HepG2 (cell line): Measurements from ENCODE around the gene EIF3J. TPM values are rescaled to one million over a fixed set of nuclear protein-coding genes. Genes with fewer than 3 reads are reported as not detected.

Experiments used
- ATAC-seq: fragments of 200-7000 bp; cut with Tn5 transposase; 3 replicates; pipeline ENCODE4 v1.9.1; 2020; ENCODE audit warnings: mild to moderate bottlenecking, moderate library complexity
- BruUV-seq: library from RNA; stranded (reverse); fragments of 400-500 nt; replicated peaks from 2 replicates; lab custom pipeline; 2021; lab: Mats Ljungman, UMichigan
- CTCF ChIA-PET: fragments of 300-600 bp; formaldehyde crosslinking; extraction: SDS; loops from one replicate; lab custom pipeline; 2021; ENCODE audit warnings: low total read pairs, inconsistent platforms, low intra/inter-chr PET ratio; lab: Yijun Ruan, JAX
- POLR2A ChIA-PET: fragments of 350-600 bp; sonication (Branson Sonifier 250); formaldehyde crosslinking; loops from one replicate; lab custom pipeline; 2020; ENCODE audit warnings: antibody characterized with exemption, inconsistent platforms; lab: Yijun Ruan, JAX
- DNase-seq: peaks from one replicate; pipeline ENCODE4 v3.0.0-alpha.2; 2015; ENCODE audit warnings: low spot score
- FAIRE-seq: peaks from 3 replicates; lab custom pipeline; 2011; peaks lifted over from hg19 to GRCh38; lab: Jason Lieb, UNC
- H2AFZ ChIP-seq: one replicate; pipeline ENCODE4 v1.6.1; 2011; ENCODE audit warnings: low read length, inconsistent platforms
- H3K27ac ChIP-seq: fragments of 300-600 bp; 3 replicates; pipeline ENCODE4 v1.8.0; 2011; ENCODE audit warnings: mixed run types, mild to moderate bottlenecking, mixed read lengths, low read length, inconsistent platforms; ENCODE audit not compliant: insufficient read depth; ENCODE audit errors: extremely low read length
- H3K27me3 ChIP-seq, 2 experiments: fragments of 200-600 bp in 1 of 2; 2 replicates in 1 of 2; 3 replicates in 1 of 2; pipeline versions ENCODE4 v1.6.0 to v1.8.0; 2011; ENCODE audit warnings: low read length in 2 of 2, mild to moderate bottlenecking in 2 of 2, moderate library complexity in 2 of 2, inconsistent platforms in 1 of 2; ENCODE audit not compliant: insufficient read depth in 2 of 2, control insufficient read depth in 1 of 2
- H3K36me3 ChIP-seq, 2 experiments: fragments of 200-600 bp in 1 of 2; replicated peaks in 1 of 2; 2 replicates in 1 of 2; 3 replicates in 1 of 2; pipeline versions ENCODE4 v1.5.1 to v1.8.0; 2011; ENCODE audit warnings: low read length in 2 of 2, inconsistent platforms in 1 of 2; ENCODE audit not compliant: insufficient read depth in 2 of 2, control insufficient read depth in 1 of 2
- H3K4me1 ChIP-seq: 2 replicates; pipeline ENCODE4 v1.5.1; 2012; ENCODE audit warnings: low read length, inconsistent platforms; ENCODE audit not compliant: insufficient read depth
- H3K4me2 ChIP-seq: 2 replicates; pipeline ENCODE4 v1.6.0; 2011; ENCODE audit warnings: low read depth, low read length, inconsistent platforms
- H3K4me3 ChIP-seq, 3 experiments: fragments of 200-600 bp in 1 of 3; sonication (generic), shearing (Covaris generic) in 1 of 3; replicated peaks in 1 of 3; 2 replicates each; pipeline ENCODE4 v1.5.1; 2011 to 2016; ENCODE audit warnings: low read length in 3 of 3, inconsistent platforms in 2 of 3, low read depth in 2 of 3, mild to moderate bottlenecking in 2 of 3, control low read depth in 1 of 3, mixed read lengths in 1 of 3; ENCODE audit not compliant: insufficient read depth in 1 of 3
- H3K79me2 ChIP-seq: one replicate; pipeline ENCODE4 v1.6.1; 2011; ENCODE audit warnings: low read length, inconsistent platforms; ENCODE audit not compliant: insufficient read depth
- H3K9ac ChIP-seq: 2 replicates; pipeline ENCODE4 v1.6.0; 2011; ENCODE audit warnings: mild to moderate bottlenecking, low read depth, low read length, inconsistent platforms; ENCODE audit not compliant: insufficient read depth
- H3K9me3 ChIP-seq: 2 replicates; pipeline ENCODE4 v1.5.1; 2012; ENCODE audit warnings: mild to moderate bottlenecking, low read length
- H4K20me1 ChIP-seq: 2 replicates; pipeline ENCODE4 v1.6.0; 2011; ENCODE audit warnings: inconsistent platforms, mild to moderate bottlenecking, low read length, moderate library complexity; ENCODE audit not compliant: insufficient read depth
- EZH2 ChIP-seq: conservative IDR thresholded peaks from 2 replicates; pipeline ENCODE4 v1.6.1; 2012; ENCODE audit warnings: mild to moderate bottlenecking, low read depth, low read length, moderate library complexity
- HOXA3 ChIP-seq: sonication (generic); formaldehyde crosslinking; IDR thresholded peaks from 2 replicates; pipeline ENCODE4 v1.5.0; 2020; ENCODE audit warnings: missing genetic modification reagents
- KAT7 ChIP-seq: IDR thresholded peaks from 2 replicates; pipeline ENCODE4 v1.6.1; 2018; ENCODE audit warnings: borderline replicate concordance, missing compliant biosample characterization
- MTF2 ChIP-seq: sonication (generic); formaldehyde crosslinking; IDR thresholded peaks from 2 replicates; pipeline ENCODE4 v1.5.0; 2020; ENCODE audit warnings: missing genetic modification reagents, borderline replicate concordance
- NFKBIZ ChIP-seq: IDR thresholded peaks from 2 replicates; pipeline ENCODE4 v1.6.1; 2018; ENCODE audit warnings: missing genetic modification reagents, missing compliant biosample characterization
- NFRKB ChIP-seq: fragments of 450-650 bp; IDR thresholded peaks from 2 replicates; pipeline ENCODE4 v1.6.1; 2017
- PHF21A ChIP-seq: sonication (generic); formaldehyde crosslinking; IDR thresholded peaks from 2 replicates; pipeline ENCODE4 v1.5.0; 2020; ENCODE audit warnings: mild to moderate bottlenecking, missing genetic modification reagents
- RBM39 ChIP-seq: fragments of 200-400 bp; formaldehyde crosslinking; IDR thresholded peaks from one replicate; pipeline ENCODE4 v1.6.1; 2018; ENCODE audit warnings: antibody characterized with exemption, mild to moderate bottlenecking, low read depth, low read length; ENCODE audit not compliant: poor library complexity, severe bottlenecking
- ZBTB3 ChIP-seq: sonication (generic); formaldehyde crosslinking; IDR thresholded peaks from 2 replicates; pipeline ENCODE4 v1.4.0; 2020; ENCODE audit warnings: low read depth, mild to moderate bottlenecking, moderate library complexity, missing genetic modification reagents, borderline replicate concordance
- ZBTB38 ChIP-seq: sonication (generic); formaldehyde crosslinking; IDR thresholded peaks from 2 replicates; pipeline ENCODE4 v1.5.1; 2020; ENCODE audit warnings: mild to moderate bottlenecking, missing genetic modification reagents
- ZC3H13 ChIP-seq: sonication (generic); formaldehyde crosslinking; IDR thresholded peaks from 2 replicates; pipeline ENCODE4 v1.8.1; 2023; ENCODE audit warnings: mild to moderate bottlenecking, missing genetic modification reagents, moderate library complexity
- ZFP36L1 ChIP-seq: sonication (generic); formaldehyde crosslinking; IDR thresholded peaks from 2 replicates; pipeline ENCODE4 v1.8.0; 2022; ENCODE audit warnings: mild to moderate bottlenecking, missing genetic modification reagents, moderate library complexity
- ZFP90 ChIP-seq: sonication (generic); formaldehyde crosslinking; IDR thresholded peaks from 2 replicates; pipeline ENCODE4 v1.8.0; 2022; ENCODE audit warnings: missing genetic modification reagents, mild to moderate bottlenecking, inconsistent platforms, borderline replicate concordance
- ZMAT3 ChIP-seq: sonication (generic); formaldehyde crosslinking; conservative IDR thresholded peaks from 2 replicates; pipeline ENCODE4 v1.7.0; 2021; ENCODE audit warnings: missing genetic modification reagents
- ZNF44 ChIP-seq: sonication (generic); formaldehyde crosslinking; IDR thresholded peaks from 2 replicates; pipeline ENCODE4 v1.5.1; 2020; ENCODE audit warnings: mild to moderate bottlenecking, missing genetic modification reagents
- ZNF501 ChIP-seq: sonication (generic); formaldehyde crosslinking; IDR thresholded peaks from 2 replicates; pipeline ENCODE4 v1.5.1; 2020; ENCODE audit warnings: mild to moderate bottlenecking, moderate library complexity, missing genetic modification reagents
- ZNF761 ChIP-seq: sonication (generic); formaldehyde crosslinking; conservative IDR thresholded peaks from 2 replicates; pipeline ENCODE4 v1.4.0; 2020; ENCODE audit warnings: mild to moderate bottlenecking, missing genetic modification reagents
- ZNF777 ChIP-seq: sonication (generic); formaldehyde crosslinking; IDR thresholded peaks from 2 replicates; pipeline ENCODE4 v1.4.0; 2020; ENCODE audit warnings: missing genetic modification reagents
- ZNF841 ChIP-seq: sonication (generic); formaldehyde crosslinking; IDR thresholded peaks from 2 replicates; pipeline ENCODE4 v1.8.1; 2023; ENCODE audit warnings: missing genetic modification reagents, borderline replicate concordance
- WGBS: methylation state at CpG from one replicate; pipeline ENCODE4 v1.1.6; 2017; ENCODE audit warnings: low lambda C conversion rate; 5-methylcytosine and 5-hydroxymethylcytosine counted together
- in situ Hi-C: cut with HindIII; loops from 2 replicates; pipeline ENCODE4 v1.10.0; 2017; ENCODE audit warnings: low pct_unique_long_range_greater_than_20kb; ENCODE audit not compliant: extremely low pct_ligation_motif_present
- intact Hi-C: fragments of 100-400 bp; cut with micrococcal nuclease; formaldehyde crosslinking; loops from one replicate; pipeline ENCODE4 v1.10.0; 2022; ENCODE audit not compliant: unreplicated experiment
- polyA plus RNA-seq, 8 experiments: library from polyadenylated mRNA; depleted of rRNA in 3 of 8; stranded (reverse) in 7 of 8; unstranded in 1 of 8; fragments of >200 nt; fragmentation: Illumina TruSeq in 4 of 8; extraction: Trizol in 4 of 8; gene quantifications; 2 replicates each; pipeline versions ENCODE4 v1.2.1 to v1.2.3, GENCODE V29; 2011 to 2016; ENCODE audit warnings: low read depth in 4 of 8, missing spikeins in 1 of 8, mixed read lengths in 1 of 8; ENCODE audit not compliant: insufficient read depth in 1 of 8
- total RNA-seq, 5 experiments: library from RNA; depleted of rRNA; stranded (reverse); fragments of >200 nt; fragmentation: Illumina TruSeq; extraction: Trizol; gene quantifications; 2 replicates each; pipeline ENCODE4 v1.2.3, GENCODE V29; 2016; ENCODE audit warnings: low read depth in 1 of 5
- TF ChIP-seq, protein P1 (sequence below), 2 experiments: sonication (generic) in 1 of 2; formaldehyde crosslinking in 1 of 2; IDR thresholded peaks; 2 replicates each; pipeline versions ENCODE4 v1.5.1 to v1.6.1; 2011 to 2020; ENCODE audit warnings: borderline replicate concordance in 1 of 2, low read depth in 1 of 2, low read length in 1 of 2, mild to moderate bottlenecking in 1 of 2, missing genetic modification reagents in 1 of 2, moderate library complexity in 1 of 2
- TF ChIP-seq, protein P2 (sequence below): IDR thresholded peaks from 2 replicates; pipeline ENCODE4 v1.6.1; 2016; ENCODE audit warnings: mild to moderate bottlenecking, missing biosample characterization, missing genetic modification reagents

EIF3J gene
- total and polyA plus RNA-seq, 2 of the 13 experiments (the other 11 are each of a cell fraction or from before 2014, with no cell fraction given): 51.7 to 69.2 TPM

DNA sequence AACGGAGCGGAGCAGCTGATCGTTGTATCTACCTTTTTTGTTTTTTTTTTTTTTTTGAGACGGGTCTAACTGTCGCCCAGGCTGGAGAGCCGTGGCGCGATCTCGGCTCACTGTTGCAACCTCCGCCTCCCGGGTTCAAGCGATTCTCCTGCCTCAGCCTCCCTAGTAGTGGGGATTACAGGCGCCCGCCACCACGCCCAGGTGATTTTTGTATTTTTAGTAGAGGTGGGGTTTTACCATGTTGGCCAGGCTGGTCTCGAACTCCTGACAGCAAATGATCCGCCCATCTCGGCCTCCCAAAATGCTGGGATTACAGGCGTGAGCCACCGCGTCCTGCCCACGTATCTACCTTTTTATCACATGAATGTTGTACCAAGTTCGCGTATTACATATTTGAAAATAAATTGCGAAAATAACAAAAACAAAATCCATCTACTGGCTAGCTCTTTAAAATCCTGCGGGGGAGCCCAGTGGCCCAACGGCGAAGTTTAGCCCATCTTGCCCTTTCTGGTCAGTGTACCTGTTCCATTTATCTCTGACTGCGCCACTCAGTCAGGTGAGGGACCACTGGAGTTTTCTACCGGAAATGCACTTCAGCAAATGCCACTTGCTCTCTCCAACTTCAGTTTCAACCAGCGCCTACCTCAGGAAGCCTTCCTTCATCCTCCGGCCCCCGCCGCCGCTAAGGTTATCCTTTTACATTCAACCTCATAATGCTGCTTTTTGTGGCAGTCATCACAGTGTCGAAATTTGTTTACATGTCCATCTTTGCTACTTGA is 1.2 kb upstream of the EIF3J start:
- CTCF ChIA-PET: no interaction called here

More for the DNA sequence above, 1.2 kb upstream of the EIF3J start:
- POLR2A ChIA-PET: interaction anchor here (1.2 kb wide), 1 partner anchor 19 kb away, joined by 3 read pairs; no protein-coding TSS in a partner anchor
- 67% methylated on average over 36 of the region's 36 CpGs for WGBS
- no peak overlapping the region for H2AFZ ChIP-seq
- no peaks in the 10 kb centered on the region for H3K9me3 ChIP-seq
- H3K4me1 ChIP-seq: peaks cover 30% of the 10 kb centered on the region
- peak overlapping the region; percentile 81 for H3K9ac ChIP-seq
- H3K36me3 ChIP-seq: peaks cover 0 to 2% of the 10 kb centered on the region in 2 experiments; a peak in 1 of 5 replicates
- ATAC-seq: no peak; the same call in 2 of the 3 replicates
- peak; percentile 15 for DNase-seq
- H3K4me2 ChIP-seq: peak overlapping the region; percentile 79
- H3K4me3 ChIP-seq: peak overlapping the region; percentile 70 to 89 (median 82)
- intact Hi-C loops: no loop called here
- H3K27ac ChIP-seq: peak overlapping the region; percentile 94
- H4K20me1 ChIP-seq: peaks cover 13% of the 10 kb centered on the region; the same call in 1 of the 2 replicates
- in situ Hi-C loops: no loop called here
- TF ChIP-seq ZNF761 (CRISPR knock-in tag) (0 out of 2 replicates have a peak, but pooled peaks have one; percentile 6), EZH2 (no peak), NFKBIZ (CRISPR knock-in tag) (no peak), ZNF841 (CRISPR knock-in tag) (peak; percentile 13; the same call in 1 of the 2 replicates), HOXA3 (CRISPR knock-in tag) (peak; percentile 8; the same call in 1 of the 2 replicates), MTF2 (CRISPR knock-in tag) (no peak), ZNF44 (peak; percentile 18; the same call in 1 of the 2 replicates), NFRKB (no peak), PHF21A (0 out of 2 replicates have a peak, but pooled peaks have one; percentile 8), ZNF777 (0 out of 2 replicates have a peak, but pooled peaks have one; percentile 11), ZFP90 (0 out of 2 replicates have a peak, but pooled peaks have one; percentile 33), ZBTB38 (CRISPR knock-in tag) (peak; percentile 10; the same call in 1 of the 2 replicates), ZBTB3 (CRISPR knock-in tag) (peak; percentile 3; the same call in 1 of the 2 replicates), RBM39 (no peak), ZNF501 (0 out of 2 replicates have a peak, but pooled peaks have one; percentile 37), ZC3H13 (CRISPR knock-in tag) (peak; percentile 73; the same call in 1 of the 2 replicates), KAT7 (CRISPR knock-in tag) (0 out of 2 replicates have a peak, but pooled peaks have one; percentile 35), ZFP36L1 (0 out of 2 replicates have a peak, but pooled peaks have one; percentile 23), ZMAT3 (CRISPR knock-in tag) (no peak)
- TF ChIP-seq, protein P1, sequence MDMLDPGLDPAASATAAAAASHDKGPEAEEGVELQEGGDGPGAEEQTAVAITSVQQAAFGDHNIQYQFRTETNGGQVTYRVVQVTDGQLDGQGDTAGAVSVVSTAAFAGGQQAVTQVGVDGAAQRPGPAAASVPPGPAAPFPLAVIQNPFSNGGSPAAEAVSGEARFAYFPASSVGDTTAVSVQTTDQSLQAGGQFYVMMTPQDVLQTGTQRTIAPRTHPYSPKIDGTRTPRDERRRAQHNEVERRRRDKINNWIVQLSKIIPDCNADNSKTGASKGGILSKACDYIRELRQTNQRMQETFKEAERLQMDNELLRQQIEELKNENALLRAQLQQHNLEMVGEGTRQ (IDR thresholded peaks at IDR 0.05; ENCODE audit: low read depth, low read length): no peak
- TF ChIP-seq, protein P1 (CRISPR knock-in tag; IDR thresholded peaks at IDR 0.05; ENCODE audit: borderline replicate concordance): 0 out of 2 replicates have a peak, but pooled peaks have one; percentile 3
- TF ChIP-seq, protein P2, sequence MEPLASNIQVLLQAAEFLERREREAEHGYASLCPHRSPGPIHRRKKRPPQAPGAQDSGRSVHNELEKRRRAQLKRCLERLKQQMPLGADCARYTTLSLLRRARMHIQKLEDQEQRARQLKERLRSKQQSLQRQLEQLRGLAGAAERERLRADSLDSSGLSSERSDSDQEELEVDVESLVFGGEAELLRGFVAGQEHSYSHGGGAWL (CRISPR knock-in tag): no peak
- H3K79me2 ChIP-seq: peaks cover 31% of the 10 kb centered on the region
- FAIRE-seq: no peak
- TSS peak; percentile 72 for BruUV-seq
- no peaks in the 10 kb centered on the region; a peak in 1 of 5 replicates for H3K27me3 ChIP-seq
